T-cell (primary cell): ENCODE data around the gene BRICD5. TPM values are rescaled to one million over a fixed set of nuclear protein-coding genes. Genes with fewer than 3 reads are reported as not detected.
A peak's percentile ranks its signal among the peaks of the same experiment; 100 is the strongest.

Experiments
- ATAC-seq, 4 experiments: fragments of 200-7000 bp in 3 of 4; fragments of 150-1000 bp in 1 of 4; cut with Tn5 transposase; replicated peaks in 1 of 4; 1 replicate in 3 of 4; 2 replicates in 1 of 4; pipeline ENCODE4 v1.10.0; 2021; ENCODE audit warnings: moderate library complexity in 3 of 4, mild to moderate bottlenecking in 2 of 4, moderate number of reproducible peaks in 1 of 4
- CTCF ChIA-PET, 2 donors: fragments of 300-600 bp; sonication (Branson Sonifier 250); formaldehyde crosslinking; loops; one replicate each; lab custom pipeline; 2022; ENCODE audit warnings: antibody characterized with exemption in 2 of 2; lab: Charles Lee
- POLR2A ChIA-PET, 2 donors: fragments of 300-600 bp; sonication (Branson Sonifier 250); formaldehyde crosslinking; loops; one replicate each; lab custom pipeline; 2022; ENCODE audit warnings: antibody characterized with exemption in 2 of 2; lab: Charles Lee
- DNase-seq, 35 experiments: peaks; one replicate each; pipeline versions ENCODE4 v3.0.0 to v3.0.0-alpha.2; 2013 to 2023
- H3K27ac ChIP-seq: one replicate; pipeline ENCODE4 v1.5.1; 2013; ENCODE audit warnings: low read length
- H3K27me3 ChIP-seq, 2 experiments: replicated peaks in 1 of 2; 1 replicate in 1 of 2; 2 replicates in 1 of 2; pipeline versions ENCODE4 v1.6.1 to v1.7.0; 2013; ENCODE audit warnings: low read length in 1 of 2, mixed read lengths in 1 of 2; ENCODE audit not compliant: control insufficient read depth in 2 of 2, insufficient read depth in 2 of 2; ENCODE audit errors: extremely low read depth in 1 of 2
- H3K36me3 ChIP-seq, 2 donors: 1 replicate in 1 of 2; 2 replicates in 1 of 2; pipeline versions ENCODE4 v1.6.1 to v1.7.0; 2013; ENCODE audit warnings: low read length in 1 of 2; ENCODE audit not compliant: control insufficient read depth in 2 of 2, insufficient read depth in 1 of 2; ENCODE audit errors: extremely low read depth in 1 of 2
- H3K4me1 ChIP-seq, 2 experiments: 1 replicate in 1 of 2; 2 replicates in 1 of 2; pipeline versions ENCODE4 v1.6.1 to v1.7.0; 2013; ENCODE audit warnings: low read length in 2 of 2, mixed read lengths in 1 of 2; ENCODE audit not compliant: insufficient read depth in 2 of 2, control insufficient read depth in 1 of 2; ENCODE audit errors: extremely low read depth in 1 of 2
- H3K4me3 ChIP-seq, 2 donors: 1 replicate in 1 of 2; 2 replicates in 1 of 2; pipeline versions ENCODE4 v1.5.1 to v1.7.0; 2013; ENCODE audit warnings: mild to moderate bottlenecking in 2 of 2, low read length in 1 of 2, moderate library complexity in 1 of 2; ENCODE audit not compliant: control insufficient read depth in 1 of 2; ENCODE audit errors: extremely low read depth in 1 of 2
- H3K9me3 ChIP-seq: 2 replicates; pipeline ENCODE4 v1.7.0; 2013
- H3K27ac Mint-ChIP-seq, 2 donors: one replicate each; pipeline ENCODE4 v1.8.0; 2020 to 2021; ENCODE audit warnings: mild to moderate bottlenecking in 2 of 2, mixed read lengths in 2 of 2
- H3K27me3 Mint-ChIP-seq, 2 donors: one replicate each; pipeline ENCODE4 v1.8.0; 2021 to 2022; ENCODE audit warnings: mixed read lengths in 2 of 2
- H3K36me3 Mint-ChIP-seq: one replicate; pipeline ENCODE4 v1.8.0; 2021; ENCODE audit warnings: mixed read lengths
- H3K4me1 Mint-ChIP-seq, 3 donors: one replicate each; pipeline ENCODE4 v1.8.0; 2020 to 2022; ENCODE audit warnings: mixed read lengths in 3 of 3, mild to moderate bottlenecking in 1 of 3
- H3K4me3 Mint-ChIP-seq, 3 donors: one replicate each; pipeline ENCODE4 v1.8.0; 2020 to 2022; ENCODE audit warnings: mild to moderate bottlenecking in 3 of 3, mixed read lengths in 3 of 3, moderate library complexity in 3 of 3
- H3K9me3 Mint-ChIP-seq, 3 donors: one replicate each; pipeline ENCODE4 v1.8.0; 2020 to 2022; ENCODE audit warnings: mixed read lengths in 3 of 3
- WGBS: methylation state at CpG from one replicate; pipeline ENCODE4 v1.1.5; 2013; ENCODE audit warnings: missing lambda C conversion rate; ENCODE audit not compliant: insufficient coverage; 5-methylcytosine and 5-hydroxymethylcytosine counted together
- total RNA-seq, 35 experiments: library from RNA in 6 of 35; stranded (reverse) in 6 of 35; fragments of 120-200 nt in 1 of 35; gene quantifications; one replicate each; pipeline versions ENCODE4 v1.2.1 to v1.2.4 and lab custom pipeline; 2013 to 2026

The BRICD5 gene
- total RNA-seq, 5 donors from 2014 or later (not counting 1 experiment from before 2014, with no cell fraction given): 6.7 to 27.7 (median 20.4) TPM

GRCh38 chr16:2199095-2199494 is 11.6 kb downstream of the BRICD5 start:
- H3K4me3 ChIP-seq: no peak overlapping the region
- POLR2A ChIA-PET: no interaction called here
- peaks cover 3 to 49% of the 10 kb centered on the region in 2 experiments for H3K27me3 ChIP-seq
- ATAC-seq (no peak), DNase-seq (no peak)
- no peaks in the 10 kb centered on the region for H3K9me3 Mint-ChIP-seq
- no peaks in the 10 kb centered on the region for H3K9me3 ChIP-seq
- H3K27ac ChIP-seq: no peak overlapping the region
- H3K27me3 Mint-ChIP-seq: peaks cover 11 to 34% of the 10 kb centered on the region in 2 donors
- no peak overlapping the region for H3K4me3 Mint-ChIP-seq
- no peak overlapping the region for H3K27ac Mint-ChIP-seq
- CTCF ChIA-PET: interaction anchor here in 1 of 2 donors (0.6 kb wide), 1 partner anchor 390 kb away, joined by 3 read pairs; no protein-coding TSS in a partner anchor
- 71% methylated on average over 5 of the region's 5 CpGs for WGBS
- no peaks in the 10 kb centered on the region for H3K36me3 Mint-ChIP-seq
- no peaks in the 10 kb centered on the region for H3K36me3 ChIP-seq
- peaks cover 0 to 18% of the 10 kb centered on the region in 2 experiments for H3K4me1 ChIP-seq
- peaks cover under 1 to 10% (median 4%) of the 10 kb centered on the region in 3 donors for H3K4me1 Mint-ChIP-seq

GRCh38 chr16:2198283-2198682 is 12.4 kb downstream of the BRICD5 start:
- WGBS: 75% methylated on average over 1 of the region's 4 CpGs
- POLR2A ChIA-PET: no interaction called here
- no peaks in the 10 kb centered on the region for H3K9me3 Mint-ChIP-seq
- CTCF ChIA-PET: no interaction called here
- H3K36me3 Mint-ChIP-seq: no peaks in the 10 kb centered on the region
- H3K27ac Mint-ChIP-seq: peak overlapping the region in 1 of 2 donors; percentile 36
- ATAC-seq (no peak), DNase-seq (no peak)
- H3K27me3 Mint-ChIP-seq: peaks cover 11 to 35% of the 10 kb centered on the region in 2 donors
- no peaks in the 10 kb centered on the region for H3K9me3 ChIP-seq
- H3K36me3 ChIP-seq: no peaks in the 10 kb centered on the region
- peak overlapping the region; percentile 37 to 72 (median 47) for H3K4me3 Mint-ChIP-seq
- H3K27ac ChIP-seq: no peak overlapping the region
- H3K27me3 ChIP-seq: peaks cover 3 to 57% of the 10 kb centered on the region in 2 experiments
- peaks cover 0 to 18% of the 10 kb centered on the region in 2 experiments for H3K4me1 ChIP-seq
- no peak overlapping the region for H3K4me3 ChIP-seq
- H3K4me1 Mint-ChIP-seq: peaks cover 0 to 8% (median 4%) of the 10 kb centered on the region in 3 donors

GRCh38 chr16:2197765-2198164 is 12.9 kb downstream of the BRICD5 start:
- H3K27me3 ChIP-seq: peaks cover 3 to 58% of the 10 kb centered on the region in 2 experiments
- H3K36me3 ChIP-seq: no peaks in the 10 kb centered on the region
- Mint-ChIP-seq H3K27me3 (peaks cover 11 to 35% of the 10 kb centered on the region in 2 donors), H3K36me3 (no peaks in the 10 kb centered on the region), H3K27ac (peak overlapping the region in 1 of 2 donors; percentile 36), H3K4me1 (peaks cover 0 to 8% (median 4%) of the 10 kb centered on the region in 3 donors), H3K9me3 (no peaks in the 10 kb centered on the region), H3K4me3 (peak overlapping the region; percentile 37 to 72 (median 47))
- no peak overlapping the region for H3K4me3 ChIP-seq
- DNase-seq: no peak
- no peaks in the 10 kb centered on the region for H3K9me3 ChIP-seq
- peaks cover 0 to 18% of the 10 kb centered on the region in 2 experiments for H3K4me1 ChIP-seq
- WGBS: 95% methylated on average over 4 of the region's 6 CpGs
- POLR2A ChIA-PET: no interaction called here
- ATAC-seq: no peak
- no peak overlapping the region for H3K27ac ChIP-seq
- CTCF ChIA-PET: no interaction called here

- no peak overlapping the region for H3K27ac Mint-ChIP-seq
- no peak for DNase-seq
- POLR2A ChIA-PET: no interaction called here
Observed at GRCh38 chr16:2196981-2197511, 13.6 kb downstream of the BRICD5 start.

GRCh38 chr16:2196162-2196980 is 14.3 kb downstream of the BRICD5 start, which contains the start of gene CASKIN1:
CASKIN1 (minus strand) TSS chr16:2196605; CDS start chr16:2196432, 173 bp downstream.
- Mint-ChIP-seq H3K36me3 (no peaks in the 10 kb centered on the region), H3K27me3 (peaks cover 11 to 35% of the 10 kb centered on the region in 2 donors), H3K27ac (no peak within 1 kb of the TSS), H3K4me3 (peak within 1 kb of the TSS; percentile 41 to 72 (median 53)), H3K4me1 (peaks cover 0 to 8% (median 4%) of the 10 kb centered on the region in 3 donors), H3K9me3 (no peaks in the 10 kb centered on the region)
- Histone ChIP-seq H3K27me3 (peaks cover 3 to 58% of the 10 kb centered on the region in 2 experiments), H3K27ac (no peak within 1 kb of the TSS), H3K9me3 (no peaks in the 10 kb centered on the region), H3K4me1 (peaks cover 0 to 18% of the 10 kb centered on the region in 2 experiments), H3K36me3 (no peaks in the 10 kb centered on the region), H3K4me3 (peak within 1 kb of the TSS in 1 of 2 donors; percentile 44)
- WGBS: 1% methylated on average over 91 of the region's 129 CpGs
- POLR2A ChIA-PET: interaction anchor here in 1 of 2 donors (0.6 kb wide), 1 partner anchor 220 kb away, joined by 3 read pairs; no protein-coding TSS in a partner anchor
- ATAC-seq (peak; percentile 35 to 44 (median 42)), DNase-seq (peak in 2 of 35 experiments; percentile 20 to 47)
- CTCF ChIA-PET: no interaction called here

More at GRCh38 chr16:2196981-2197511, 13.6 kb downstream of the BRICD5 start:
- H3K4me3 Mint-ChIP-seq: peak overlapping the region; percentile 41 to 72 (median 53)
- no peaks in the 10 kb centered on the region for H3K36me3 Mint-ChIP-seq
- ATAC-seq: no peak
- peaks cover 0 to 18% of the 10 kb centered on the region in 2 experiments for H3K4me1 ChIP-seq
- CTCF ChIA-PET: no interaction called here
- no peaks in the 10 kb centered on the region for H3K36me3 ChIP-seq
- H3K9me3 Mint-ChIP-seq: no peaks in the 10 kb centered on the region
- 28% methylated on average over 22 of the region's 32 CpGs for WGBS
- peaks cover 11 to 35% of the 10 kb centered on the region in 2 donors for H3K27me3 Mint-ChIP-seq
- peaks cover 3 to 58% of the 10 kb centered on the region in 2 experiments for H3K27me3 ChIP-seq
- peaks cover 0 to 8% (median 4%) of the 10 kb centered on the region in 3 donors for H3K4me1 Mint-ChIP-seq
- no peaks in the 10 kb centered on the region for H3K9me3 ChIP-seq
- H3K4me3 ChIP-seq: no peak overlapping the region
- H3K27ac ChIP-seq: no peak overlapping the region
